ENCODE data around the gene COL23A1.

The COL23A1 gene

GRCh38 chr5:178189433-178189832 lies 400.8 kb downstream of the COL23A1 start:
- H3K4me3 ChIP-seq (ENCODE audit: low read length) = no peak overlapping the region
- DNase-seq (ENCODE audit: low read depth) = no peak
- no peak for TF ChIP-seq CTCF (IDR thresholded peaks at IDR 0.05; ENCODE audit: insufficient read depth, low read depth, low read length, missing control alignments)

Data from epithelial cell of esophagus (primary cell).